HEK293 (cell line): Measurements from ENCODE around the gene ITFG2.
A peak's percentile ranks its signal among the peaks of the same experiment; 100 is the strongest.

Experiments
- CTCF ChIA-PET: fragments of 350-600 bp; formaldehyde crosslinking; extraction: SDS; loops from one replicate; lab custom pipeline; 2021; ENCODE audit warnings: antibody characterized with exemption; lab: Yijun Ruan, JAX
- POLR2A ChIA-PET: fragments of 300-600 bp; formaldehyde crosslinking; extraction: SDS; loops from one replicate; lab custom pipeline; 2020; ENCODE audit warnings: antibody characterized with exemption, inconsistent platforms; lab: Yijun Ruan, JAX
- H3K27ac ChIP-seq: fragments of 200-500 bp; sonication (Bioruptor generic); 2 replicates; pipeline ENCODE4 v1.5.1; 2014; ENCODE audit warnings: low read depth, low read length, control low read depth, inconsistent platforms; ENCODE audit errors: extremely low read depth
- H3K36me3 ChIP-seq, 2 experiments: fragments of 200-500 bp in 1 of 2; sonication (Bioruptor generic) in 1 of 2; 1 replicate in 1 of 2; 2 replicates in 1 of 2; pipeline ENCODE4 v1.5.1; 2014 to 2017; ENCODE audit warnings: inconsistent platforms in 2 of 2, low read length in 2 of 2; ENCODE audit not compliant: control insufficient read depth in 2 of 2, insufficient read depth in 1 of 2
- H3K4me1 ChIP-seq: fragments of 200-500 bp; sonication (Bioruptor generic); 2 replicates; pipeline ENCODE4 v1.5.1; 2014; ENCODE audit warnings: mild to moderate bottlenecking, low read length, inconsistent platforms; ENCODE audit not compliant: control insufficient read depth, insufficient read depth
- H3K4me3 ChIP-seq: 2 replicates; pipeline ENCODE4 v1.5.1; 2011; ENCODE audit warnings: low read depth, mild to moderate bottlenecking, control low read depth, low read length, moderate library complexity
- H3K9me3 ChIP-seq: fragments of 200-500 bp; sonication (Bioruptor generic); 2 replicates; pipeline ENCODE4 v1.5.1; 2014; ENCODE audit warnings: low read depth, low read length, inconsistent platforms; ENCODE audit not compliant: control insufficient read depth, insufficient read depth
- GLI2 ChIP-seq: fragments of 450-650 bp; formaldehyde crosslinking; IDR thresholded peaks from 2 replicates; pipeline ENCODE4; 2017; ENCODE audit warnings: missing biosample characterization, missing genetic modification characterization, low read depth, borderline replicate concordance
- GLIS1 ChIP-seq: fragments of 450-650 bp; formaldehyde crosslinking; IDR thresholded peaks from 2 replicates; pipeline ENCODE4 v1.5.1; 2016; ENCODE audit warnings: missing biosample characterization, missing genetic modification characterization
- KLF10 ChIP-seq: fragments of 450-650 bp; IDR thresholded peaks from 2 replicates; pipeline ENCODE4 v1.5.1; 2018; ENCODE audit warnings: missing biosample characterization, mild to moderate bottlenecking, missing genetic modification characterization
- KLF9 ChIP-seq: fragments of 450-650 bp; formaldehyde crosslinking; IDR thresholded peaks from 2 replicates; pipeline ENCODE4 v1.5.1; 2016; ENCODE audit warnings: missing biosample characterization, missing genetic modification characterization, low read depth
- SETDB1 ChIP-seq: IDR thresholded peaks from one replicate; pipeline ENCODE4 v1.6.1; 2017; ENCODE audit warnings: mild to moderate bottlenecking, low read length, moderate library complexity, mixed read lengths; ENCODE audit not compliant: insufficient read length
- ZFP37 ChIP-seq: fragments of 450-650 bp; formaldehyde crosslinking; IDR thresholded peaks from 2 replicates; pipeline ENCODE4 v1.5.1; 2016; ENCODE audit warnings: missing biosample characterization, missing genetic modification characterization
- ZFP69B ChIP-seq: fragments of 450-650 bp; formaldehyde crosslinking; IDR thresholded peaks from 2 replicates; pipeline ENCODE4 v1.5.1; 2016; ENCODE audit warnings: missing biosample characterization, missing genetic modification characterization
- ZNF114 ChIP-seq: fragments of 450-650 bp; formaldehyde crosslinking; IDR thresholded peaks from 2 replicates; pipeline ENCODE4 v1.5.0; 2017; ENCODE audit warnings: missing biosample characterization, missing genetic modification characterization
- ZNF140 ChIP-seq: fragments of 450-650 bp; formaldehyde crosslinking; IDR thresholded peaks from 2 replicates; pipeline ENCODE4 v1.5.1; 2016; ENCODE audit warnings: missing biosample characterization, missing genetic modification characterization
- ZNF292 ChIP-seq: fragments of 450-650 bp; formaldehyde crosslinking; IDR thresholded peaks from 2 replicates; pipeline ENCODE4 v1.5.1; 2016; ENCODE audit warnings: low read depth, missing biosample characterization, missing genetic modification characterization, borderline replicate concordance
- ZNF311 ChIP-seq: fragments of 450-650 bp; formaldehyde crosslinking; IDR thresholded peaks from 2 replicates; pipeline ENCODE4 v1.5.1; 2017; ENCODE audit warnings: missing biosample characterization, missing genetic modification characterization, borderline replicate concordance
- ZNF529 ChIP-seq: fragments of 450-650 bp; formaldehyde crosslinking; IDR thresholded peaks from 2 replicates; pipeline ENCODE4 v1.5.1; 2017; ENCODE audit warnings: missing genetic modification characterization, missing biosample characterization; ENCODE audit not compliant: insufficient replicate concordance
- ZNF548 ChIP-seq: fragments of 450-650 bp; formaldehyde crosslinking; IDR thresholded peaks from 2 replicates; pipeline ENCODE4 v1.5.1; 2016; ENCODE audit warnings: missing biosample characterization, missing genetic modification characterization
- ZNF558 ChIP-seq: fragments of 450-650 bp; formaldehyde crosslinking; IDR thresholded peaks from 2 replicates; pipeline ENCODE4 v1.5.1; 2016; ENCODE audit warnings: missing biosample characterization, missing genetic modification characterization
- ZNF561 ChIP-seq: fragments of 450-650 bp; IDR thresholded peaks from 2 replicates; pipeline ENCODE4 v1.5.1; 2018; ENCODE audit warnings: missing biosample characterization, missing genetic modification characterization, borderline replicate concordance
- ZNF660 ChIP-seq: fragments of 450-650 bp; IDR thresholded peaks from 2 replicates; pipeline ENCODE4 v1.5.1; 2018; ENCODE audit warnings: missing biosample characterization, mild to moderate bottlenecking, missing genetic modification characterization
- TF ChIP-seq, protein P1 (sequence below): fragments of 450-650 bp; formaldehyde crosslinking; IDR thresholded peaks from 2 replicates; pipeline ENCODE4 v1.5.1; 2017; ENCODE audit warnings: missing biosample characterization, missing genetic modification characterization
- TF ChIP-seq, protein P2 (sequence below): fragments of 450-650 bp; formaldehyde crosslinking; IDR thresholded peaks from 2 replicates; pipeline ENCODE4 v1.5.1; 2016; ENCODE audit warnings: missing biosample characterization, missing genetic modification characterization
- TF ChIP-seq, protein P3 (sequence below): fragments of 450-650 bp; formaldehyde crosslinking; IDR thresholded peaks from 2 replicates; pipeline ENCODE4 v1.5.1; 2016; ENCODE audit warnings: missing biosample characterization, missing genetic modification characterization, low read depth
- TF ChIP-seq, protein P4 (sequence below): fragments of 450-650 bp; formaldehyde crosslinking; IDR thresholded peaks from 2 replicates; pipeline ENCODE4 v1.5.1; 2016; ENCODE audit warnings: missing biosample characterization, missing genetic modification characterization

ITFG2 gene

DNA sequence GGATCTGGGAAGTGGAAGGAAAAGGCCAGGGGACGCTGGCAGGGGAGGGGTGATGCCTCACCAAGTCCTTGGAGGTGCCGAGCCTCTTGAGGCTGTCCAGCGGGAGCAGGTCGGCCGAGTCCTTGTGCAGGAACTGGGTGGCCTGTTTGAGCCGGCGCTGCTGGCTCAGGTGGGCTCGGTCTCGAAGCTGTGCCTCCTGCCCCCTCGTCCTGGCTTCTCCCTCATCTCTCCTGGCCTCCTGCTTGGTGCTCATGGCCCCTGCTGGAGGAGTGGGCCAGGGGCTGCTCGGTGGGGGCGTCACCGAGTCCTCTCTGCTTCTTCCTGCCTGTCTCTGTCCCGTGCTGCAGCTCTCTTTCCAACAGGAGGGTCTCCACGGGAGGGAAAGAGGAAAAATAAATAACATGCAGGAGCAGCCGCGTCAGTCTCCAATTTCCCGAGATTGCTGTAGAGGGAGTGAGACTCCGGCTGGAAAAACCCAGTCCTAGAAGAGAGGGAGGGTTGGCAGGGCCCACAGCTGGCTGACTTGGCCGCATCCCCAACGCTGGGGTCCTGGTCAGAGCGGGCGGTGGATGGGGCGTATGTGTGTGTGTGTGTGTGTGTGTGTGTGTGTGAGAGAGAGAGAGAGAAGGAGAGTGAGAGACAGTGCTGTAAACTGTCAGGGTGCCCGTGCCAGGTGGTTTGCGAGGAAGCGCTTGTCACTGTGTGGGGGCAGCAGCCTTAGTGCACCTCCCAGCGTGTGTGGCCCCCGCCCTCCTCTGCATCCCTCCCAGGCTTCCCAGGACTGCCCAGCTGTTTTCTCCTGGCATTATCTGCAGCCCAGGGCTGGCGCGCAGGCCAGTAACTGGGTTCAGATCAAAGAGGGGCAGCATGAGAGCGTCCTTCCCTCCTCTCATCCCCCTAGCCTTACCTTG is 22.4 kb downstream of the ITFG2 start, which contains the start of gene NRIP2 (continued):
- TF ChIP-seq, protein P1, sequence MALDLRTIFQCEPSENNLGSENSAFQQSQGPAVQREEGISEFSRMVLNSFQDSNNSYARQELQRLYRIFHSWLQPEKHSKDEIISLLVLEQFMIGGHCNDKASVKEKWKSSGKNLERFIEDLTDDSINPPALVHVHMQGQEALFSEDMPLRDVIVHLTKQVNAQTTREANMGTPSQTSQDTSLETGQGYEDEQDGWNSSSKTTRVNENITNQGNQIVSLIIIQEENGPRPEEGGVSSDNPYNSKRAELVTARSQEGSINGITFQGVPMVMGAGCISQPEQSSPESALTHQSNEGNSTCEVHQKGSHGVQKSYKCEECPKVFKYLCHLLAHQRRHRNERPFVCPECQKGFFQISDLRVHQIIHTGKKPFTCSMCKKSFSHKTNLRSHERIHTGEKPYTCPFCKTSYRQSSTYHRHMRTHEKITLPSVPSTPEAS, result peak; percentile 61
- TF ChIP-seq GLIS1 (tag by site-specific recombination), result peak; percentile 82
- TF ChIP-seq ZNF292, result no peak

DNA sequence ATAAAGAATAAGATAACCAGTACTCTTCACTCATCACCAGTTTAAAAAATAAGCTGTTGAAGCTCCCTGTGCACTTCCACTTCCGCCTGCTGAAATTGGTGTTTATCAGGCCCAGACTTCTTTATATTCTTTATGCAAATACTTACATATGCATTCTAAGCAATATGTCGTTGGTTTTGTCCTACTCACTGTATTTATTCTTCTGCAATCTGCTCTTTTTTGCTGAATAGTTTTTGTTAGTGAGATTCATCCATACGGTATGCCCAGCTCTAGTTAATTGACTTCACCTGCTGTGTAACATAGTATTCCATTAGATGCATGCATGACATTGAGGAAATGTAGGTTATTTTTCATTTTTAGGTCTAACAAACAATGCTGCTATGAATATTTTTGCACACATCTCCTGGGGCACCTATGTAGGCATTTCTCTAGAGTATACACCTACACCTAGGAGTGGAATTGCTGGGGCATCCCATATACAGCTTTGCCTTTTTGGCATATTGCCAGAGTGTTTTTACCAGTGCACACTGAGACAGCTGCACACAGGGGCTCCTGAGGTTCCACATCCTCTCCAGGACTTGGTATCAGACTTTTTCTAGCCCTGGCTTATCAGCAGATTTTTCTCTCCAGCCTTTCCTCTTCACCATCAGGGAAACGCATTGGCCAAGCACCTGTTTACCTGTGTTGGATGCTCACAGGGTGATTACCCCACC is 23.4 kb downstream of the ITFG2 start:
- Histone ChIP-seq H3K4me1 (no peaks in the 10 kb centered on the region), H3K36me3 (peaks cover 0 to 19% of the 10 kb centered on the region in 2 experiments; a peak in 2 of 3 replicates), H3K27ac (no peak overlapping the region), H3K4me3 (no peak overlapping the region), H3K9me3 (no peaks in the 10 kb centered on the region)
- POLR2A ChIA-PET, result no interaction called here
- CTCF ChIA-PET, result interaction anchor here (0.9 to 1.5 kb wide), 2 partner anchors 10 to 109 kb away, joined by 3 to 4 read pairs; no protein-coding TSS in a partner anchor
- 0 out of 2 replicates have a peak, but pooled peaks have one; percentile 16 for TF ChIP-seq ZNF140 (tag by site-specific recombination)
- TF ChIP-seq ZFP37 (tag by site-specific recombination), result no peak

DNA sequence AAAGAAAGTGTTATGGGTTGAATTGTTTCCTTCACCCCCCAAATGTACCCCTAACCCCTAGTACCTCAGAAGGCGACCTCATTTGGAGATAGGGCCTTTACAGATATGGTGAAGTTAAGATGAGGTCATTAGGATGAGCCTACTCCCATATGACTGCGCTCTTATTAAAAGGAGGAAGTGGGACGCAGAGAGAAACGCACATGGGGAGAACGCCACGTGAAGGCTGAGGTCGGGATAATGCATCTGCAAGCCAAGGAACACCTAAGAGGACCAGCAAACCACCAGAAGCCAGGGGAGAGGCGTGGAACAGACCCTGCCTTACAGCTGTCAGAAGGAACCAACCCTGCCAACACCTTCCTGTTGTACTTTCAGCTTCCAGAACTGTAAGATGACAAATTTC is 24.1 kb downstream of the ITFG2 start:
- ChIA-PET POLR2A (no interaction called here), CTCF (interaction anchor here (1.5 kb wide), 1 partner anchor 9 kb away, joined by 4 read pairs; no protein-coding TSS in a partner anchor)
- H3K9me3 ChIP-seq, result no peaks in the 10 kb centered on the region
- TF ChIP-seq ZNF311 (tag by site-specific recombination), result no peak
- no peak for TF ChIP-seq ZNF561 (tag by site-specific recombination)
- TF ChIP-seq, protein P2, sequence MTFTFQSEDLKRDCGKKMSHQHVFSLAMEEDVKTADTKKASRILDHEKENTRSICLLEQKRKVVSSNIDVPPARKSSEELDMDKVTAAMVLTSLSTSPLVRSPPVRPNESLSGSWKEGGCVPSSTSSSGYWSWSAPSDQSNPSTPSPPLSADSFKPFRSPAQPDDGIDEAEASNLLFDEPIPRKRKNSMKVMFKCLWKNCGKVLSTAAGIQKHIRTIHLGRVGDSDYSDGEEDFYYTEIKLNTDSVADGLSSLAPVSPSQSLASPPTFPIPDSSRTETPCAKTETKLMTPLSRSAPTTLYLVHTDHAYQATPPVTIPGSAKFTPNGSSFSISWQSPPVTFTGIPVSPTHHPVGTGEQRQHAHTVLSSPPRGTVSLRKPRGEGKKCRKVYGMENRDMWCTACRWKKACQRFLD, result no peak
- TF ChIP-seq KLF10 (tag by site-specific recombination), result no peak
- 0 out of 2 replicates have a peak, but pooled peaks have one; percentile 60 for TF ChIP-seq ZNF548
- TF ChIP-seq, protein P3, sequence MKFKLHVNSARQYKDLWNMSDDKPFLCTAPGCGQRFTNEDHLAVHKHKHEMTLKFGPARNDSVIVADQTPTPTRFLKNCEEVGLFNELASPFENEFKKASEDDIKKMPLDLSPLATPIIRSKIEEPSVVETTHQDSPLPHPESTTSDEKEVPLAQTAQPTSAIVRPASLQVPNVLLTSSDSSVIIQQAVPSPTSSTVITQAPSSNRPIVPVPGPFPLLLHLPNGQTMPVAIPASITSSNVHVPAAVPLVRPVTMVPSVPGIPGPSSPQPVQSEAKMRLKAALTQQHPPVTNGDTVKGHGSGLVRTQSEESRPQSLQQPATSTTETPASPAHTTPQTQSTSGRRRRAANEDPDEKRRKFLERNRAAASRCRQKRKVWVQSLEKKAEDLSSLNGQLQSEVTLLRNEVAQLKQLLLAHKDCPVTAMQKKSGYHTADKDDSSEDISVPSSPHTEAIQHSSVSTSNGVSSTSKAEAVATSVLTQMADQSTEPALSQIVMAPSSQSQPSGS (tag by site-specific recombination), result peak; percentile 42
- no peak for TF ChIP-seq ZFP69B (tag by site-specific recombination)
- TF ChIP-seq SETDB1, result no peak
- TF ChIP-seq ZNF660 (tag by site-specific recombination), result no peak
- no peak for TF ChIP-seq ZNF114
- TF ChIP-seq, protein P4, sequence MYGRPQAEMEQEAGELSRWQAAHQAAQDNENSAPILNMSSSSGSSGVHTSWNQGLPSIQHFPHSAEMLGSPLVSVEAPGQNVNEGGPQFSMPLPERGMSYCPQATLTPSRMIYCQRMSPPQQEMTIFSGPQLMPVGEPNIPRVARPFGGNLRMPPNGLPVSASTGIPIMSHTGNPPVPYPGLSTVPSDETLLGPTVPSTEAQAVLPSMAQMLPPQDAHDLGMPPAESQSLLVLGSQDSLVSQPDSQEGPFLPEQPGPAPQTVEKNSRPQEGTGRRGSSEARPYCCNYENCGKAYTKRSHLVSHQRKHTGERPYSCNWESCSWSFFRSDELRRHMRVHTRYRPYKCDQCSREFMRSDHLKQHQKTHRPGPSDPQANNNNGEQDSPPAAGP (tag by site-specific recombination), result no peak
- no peak for TF ChIP-seq ZNF558 (tag by site-specific recombination)
- no peak for TF ChIP-seq GLI2 (tag by site-specific recombination)
- TF ChIP-seq ZNF529 (tag by site-specific recombination), result no peak
- no peak for TF ChIP-seq KLF9
- no peak overlapping the region for H3K4me3 ChIP-seq
- H3K27ac ChIP-seq, result no peak overlapping the region
- peaks cover 0 to 23% of the 10 kb centered on the region in 2 experiments; a peak in 1 of 3 replicates for H3K36me3 ChIP-seq
- no peaks in the 10 kb centered on the region for H3K4me1 ChIP-seq
